Ascending aorta (tissue), 2 donors: Measurements from ENCODE around the gene GABBR2. TPM values are rescaled to one million over a fixed set of nuclear protein-coding genes. Genes with fewer than 3 reads are reported as not detected.
A peak's percentile ranks its signal among the peaks of the same experiment; 100 is the strongest.

Source experiments
- DNase-seq, 2 donors: peaks; one replicate each; pipeline ENCODE4 v3.0.0-alpha.2; 2019; ENCODE audit warnings: low spot score in 2 of 2
- H3K27ac ChIP-seq, 2 donors: fragments of 200-600 bp; sonication (generic); one replicate each; pipeline ENCODE4 v1.5.1; 2016 to 2017; ENCODE audit warnings: mild to moderate bottlenecking in 1 of 2
- H3K27me3 ChIP-seq: fragments of 200-600 bp; sonication (generic); one replicate; pipeline ENCODE4 v1.5.1; 2017
- H3K36me3 ChIP-seq, 2 donors: fragments of 200-600 bp; sonication (generic); one replicate each; pipeline ENCODE4 v1.5.1; 2016
- H3K4me1 ChIP-seq, 2 donors: fragments of 200-600 bp; sonication (generic); one replicate each; pipeline ENCODE4 v1.5.1; 2016 to 2017; ENCODE audit warnings: mild to moderate bottlenecking in 1 of 2
- H3K4me3 ChIP-seq, 2 donors: fragments of 200-600 bp; sonication (generic); one replicate each; pipeline ENCODE4 v1.5.1; 2016 to 2017; ENCODE audit warnings: mild to moderate bottlenecking in 1 of 2
- H3K9me3 ChIP-seq, 2 donors: fragments of 200-600 bp; sonication (generic); one replicate each; pipeline ENCODE4 v1.5.1; 2016
- intact Hi-C: fragments of 100-400 bp; cut with DNase I; formaldehyde crosslinking; loops from one replicate; pipeline ENCODE4 v1.15.1; 2023
- total RNA-seq: library from RNA; depleted of rRNA; stranded (reverse); fragments of >200 nt; gene quantifications from one replicate; pipeline ENCODE4 v1.1.0, GENCODE V29; 2016
- TF ChIP-seq, protein P1 (sequence below), 3 experiments: fragments of 200-600 bp in 2 of 3; fragments of 450-650 bp in 1 of 3; sonication (generic) in 2 of 3; IDR thresholded peaks; one replicate each; pipeline ENCODE4 v1.5.1; 2016 to 2019; ENCODE audit warnings: antibody characterized with exemption in 3 of 3, mild to moderate bottlenecking in 1 of 3, moderate library complexity in 1 of 3

The GABBR2 gene
- total RNA-seq, 1 donor from 2014 or later: not detected

GRCh38 chr9:98567540-98568233, 141.0 kb downstream of the GABBR2 start:
- Histone ChIP-seq H3K36me3 (no peaks in the 10 kb centered on the region), H3K4me1 (no peaks in the 10 kb centered on the region), H3K27ac (no peak overlapping the region), H3K4me3 (no peak overlapping the region), H3K9me3 (no peaks in the 10 kb centered on the region), H3K27me3 (no peaks in the 10 kb centered on the region)
- intact Hi-C loops: no loop called here
- peak in 1 of 2 donors; percentile 37 for DNase-seq
- TF ChIP-seq, protein P1, sequence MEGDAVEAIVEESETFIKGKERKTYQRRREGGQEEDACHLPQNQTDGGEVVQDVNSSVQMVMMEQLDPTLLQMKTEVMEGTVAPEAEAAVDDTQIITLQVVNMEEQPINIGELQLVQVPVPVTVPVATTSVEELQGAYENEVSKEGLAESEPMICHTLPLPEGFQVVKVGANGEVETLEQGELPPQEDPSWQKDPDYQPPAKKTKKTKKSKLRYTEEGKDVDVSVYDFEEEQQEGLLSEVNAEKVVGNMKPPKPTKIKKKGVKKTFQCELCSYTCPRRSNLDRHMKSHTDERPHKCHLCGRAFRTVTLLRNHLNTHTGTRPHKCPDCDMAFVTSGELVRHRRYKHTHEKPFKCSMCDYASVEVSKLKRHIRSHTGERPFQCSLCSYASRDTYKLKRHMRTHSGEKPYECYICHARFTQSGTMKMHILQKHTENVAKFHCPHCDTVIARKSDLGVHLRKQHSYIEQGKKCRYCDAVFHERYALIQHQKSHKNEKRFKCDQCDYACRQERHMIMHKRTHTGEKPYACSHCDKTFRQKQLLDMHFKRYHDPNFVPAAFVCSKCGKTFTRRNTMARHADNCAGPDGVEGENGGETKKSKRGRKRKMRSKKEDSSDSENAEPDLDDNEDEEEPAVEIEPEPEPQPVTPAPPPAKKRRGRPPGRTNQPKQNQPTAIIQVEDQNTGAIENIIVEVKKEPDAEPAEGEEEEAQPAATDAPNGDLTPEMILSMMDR (IDR thresholded peaks at IDR 0.05): no peak

GRCh38 chr9:98565152-98566135, 143.3 kb downstream of the GABBR2 start:
- Histone ChIP-seq H3K27ac (no peak overlapping the region), H3K9me3 (no peaks in the 10 kb centered on the region), H3K27me3 (no peaks in the 10 kb centered on the region), H3K4me1 (no peaks in the 10 kb centered on the region), H3K36me3 (no peaks in the 10 kb centered on the region), H3K4me3 (no peak overlapping the region)
- TF ChIP-seq, protein P1 (IDR thresholded peaks at IDR 0.05): no peak
- intact Hi-C loops: no loop called here
- peak in 1 of 2 donors; percentile 51 for DNase-seq

- peak in 1 of 2 donors; percentile 34 for DNase-seq
- Histone ChIP-seq H3K9me3 (no peaks in the 10 kb centered on the region), H3K27ac (no peak overlapping the region), H3K4me1 (no peaks in the 10 kb centered on the region), H3K27me3 (no peaks in the 10 kb centered on the region), H3K36me3 (no peaks in the 10 kb centered on the region), H3K4me3 (no peak overlapping the region)
- TF ChIP-seq, protein P1 (IDR thresholded peaks at IDR 0.05): no peak
- intact Hi-C loops: no loop called here
These were observed 144.0 kb downstream of the GABBR2 start for GRCh38 chr9:98564714-98565113.

GRCh38 chr9:98563988-98564387, 144.7 kb downstream of the GABBR2 start:
- Histone ChIP-seq H3K36me3 (no peaks in the 10 kb centered on the region), H3K9me3 (no peaks in the 10 kb centered on the region), H3K27me3 (no peaks in the 10 kb centered on the region), H3K27ac (no peak overlapping the region), H3K4me3 (no peak overlapping the region), H3K4me1 (no peaks in the 10 kb centered on the region)
- intact Hi-C loops: no loop called here
- TF ChIP-seq, protein P1 (IDR thresholded peaks at IDR 0.05): no peak
- peak in 1 of 2 donors; percentile 27 for DNase-seq

DNA sequence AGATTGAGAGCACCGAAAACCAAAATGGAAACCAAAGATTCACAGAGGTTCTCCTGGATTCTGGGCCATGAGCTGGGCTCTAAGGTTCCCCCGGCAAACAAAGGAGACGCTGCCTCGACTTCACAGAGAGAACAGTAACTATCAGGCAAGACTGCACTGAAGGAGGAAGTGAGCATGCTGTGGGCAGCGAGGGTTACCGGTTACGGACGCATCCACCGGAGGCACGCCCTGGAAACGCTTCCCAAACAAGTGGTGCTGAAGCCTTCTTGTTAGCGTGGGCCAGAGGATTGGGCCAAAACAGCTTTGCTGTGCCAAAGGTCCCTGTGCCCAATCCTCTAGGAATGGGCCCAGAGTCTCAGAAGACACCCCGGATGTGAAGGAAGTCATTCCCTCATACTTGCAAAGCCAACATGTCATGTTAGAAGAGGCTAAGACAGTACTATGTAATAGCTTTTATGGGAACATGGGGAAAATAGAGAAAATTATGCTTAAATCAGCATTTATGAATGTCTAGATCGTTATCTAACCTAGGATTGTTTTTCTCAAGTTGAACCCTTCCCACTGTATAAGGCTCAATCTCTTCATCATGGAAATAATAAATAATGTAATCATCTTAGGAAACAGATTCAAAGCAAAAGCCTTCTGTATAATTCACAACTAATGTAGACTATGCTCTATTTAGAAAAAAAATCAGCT, 145.4 kb downstream of the GABBR2 start:
- Histone ChIP-seq H3K27ac (no peak overlapping the region), H3K36me3 (no peaks in the 10 kb centered on the region), H3K27me3 (no peaks in the 10 kb centered on the region), H3K4me1 (no peaks in the 10 kb centered on the region), H3K4me3 (no peak overlapping the region), H3K9me3 (no peaks in the 10 kb centered on the region)
- TF ChIP-seq, protein P1 (IDR thresholded peaks at IDR 0.05): no peak
- peak in 1 of 2 donors; percentile 11 for DNase-seq
- intact Hi-C loops: no loop called here
